Suprapubic skin (tissue), 4 donors: ENCODE results near the gene EGLN3. TPM values are rescaled to one million over a fixed set of nuclear protein-coding genes. Genes with fewer than 3 reads are reported as not detected.
"Not testable (repeated sequence)": the region's sequence is repeated elsewhere in the genome, so short reads cannot be mapped to it uniquely, and the experiment has no call there.

Experiments
- DNase-seq, 2 donors: peaks; one replicate each; pipeline ENCODE4 v3.0.0-alpha.2; 2019; ENCODE audit warnings: low spot score in 2 of 2
- H3K27ac ChIP-seq: fragments of 200-600 bp; sonication (generic); one replicate; pipeline ENCODE4 v1.5.1; 2019
- H3K27me3 ChIP-seq: fragments of 200-600 bp; sonication (generic); one replicate; pipeline ENCODE4 v1.5.1; 2019
- H3K36me3 ChIP-seq: fragments of 200-600 bp; sonication (generic); one replicate; pipeline ENCODE4 v1.5.1; 2019
- H3K4me1 ChIP-seq: fragments of 200-600 bp; sonication (generic); one replicate; pipeline ENCODE4 v1.5.1; 2019
- H3K4me3 ChIP-seq: fragments of 200-600 bp; sonication (generic); one replicate; pipeline ENCODE4 v1.5.1; 2019; ENCODE audit warnings: mild to moderate bottlenecking
- H3K9me3 ChIP-seq: fragments of 200-600 bp; sonication (generic); one replicate; pipeline ENCODE4 v1.5.1; 2019
- EP300 ChIP-seq: sonication (generic); formaldehyde crosslinking; IDR thresholded peaks from one replicate; pipeline ENCODE4 v1.6.1; 2017; ENCODE audit warnings: antibody characterized with exemption
- POLR2A ChIP-seq, 2 donors: fragments of 450-650 bp; IDR thresholded peaks; one replicate each; pipeline ENCODE4 v1.6.1; 2017; ENCODE audit warnings: antibody characterized with exemption in 2 of 2, mild to moderate bottlenecking in 2 of 2, moderate library complexity in 2 of 2
- POLR2AphosphoS5 ChIP-seq, 3 donors: sonication (generic); formaldehyde crosslinking; IDR thresholded peaks; one replicate each; pipeline ENCODE4 v1.6.1; 2017; ENCODE audit warnings: antibody characterized with exemption in 3 of 3
- WGBS: methylation state at CpG from one replicate; pipeline ENCODE4 v1.1.5; 2018; 5-methylcytosine and 5-hydroxymethylcytosine counted together
- total RNA-seq, 4 donors: library from RNA; depleted of rRNA; stranded (reverse); fragments of >200 nt; gene quantifications; one replicate each; pipeline ENCODE4 v1.1.0, GENCODE V29; 2016
- TF ChIP-seq, protein P1 (sequence below), 2 donors: fragments of 200-600 bp in 1 of 2; fragments of 450-650 bp in 1 of 2; sonication (generic) in 1 of 2; IDR thresholded peaks; one replicate each; pipeline ENCODE4 v1.5.1; 2016 to 2019; ENCODE audit warnings: antibody characterized with exemption in 2 of 2, mild to moderate bottlenecking in 1 of 2, moderate library complexity in 1 of 2

EGLN3 gene
- total RNA-seq, 4 donors from 2014 or later, result 37.8 to 203 (median 73.2) TPM

DNA sequence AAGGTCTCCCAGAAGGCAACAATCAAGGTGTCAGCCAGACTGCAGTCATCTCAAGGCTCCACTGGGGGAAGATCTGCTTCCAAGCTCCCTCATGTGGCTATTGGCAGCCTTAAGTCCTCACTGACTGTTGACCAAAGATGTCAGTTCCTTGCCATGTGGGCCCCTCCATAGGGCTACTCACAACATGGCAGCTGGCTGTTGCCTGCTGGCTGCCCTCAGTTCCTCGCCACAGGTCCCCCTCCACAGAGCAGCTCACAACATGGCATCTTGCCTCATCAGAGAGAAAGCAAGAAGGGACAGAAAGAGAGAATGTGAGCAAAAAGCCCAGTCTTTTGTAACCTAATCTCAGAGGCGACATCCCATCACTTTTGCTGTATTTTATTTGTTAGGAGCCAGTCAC, 34.4 kb upstream of the EGLN3 start:
- TF ChIP-seq, protein P1, sequence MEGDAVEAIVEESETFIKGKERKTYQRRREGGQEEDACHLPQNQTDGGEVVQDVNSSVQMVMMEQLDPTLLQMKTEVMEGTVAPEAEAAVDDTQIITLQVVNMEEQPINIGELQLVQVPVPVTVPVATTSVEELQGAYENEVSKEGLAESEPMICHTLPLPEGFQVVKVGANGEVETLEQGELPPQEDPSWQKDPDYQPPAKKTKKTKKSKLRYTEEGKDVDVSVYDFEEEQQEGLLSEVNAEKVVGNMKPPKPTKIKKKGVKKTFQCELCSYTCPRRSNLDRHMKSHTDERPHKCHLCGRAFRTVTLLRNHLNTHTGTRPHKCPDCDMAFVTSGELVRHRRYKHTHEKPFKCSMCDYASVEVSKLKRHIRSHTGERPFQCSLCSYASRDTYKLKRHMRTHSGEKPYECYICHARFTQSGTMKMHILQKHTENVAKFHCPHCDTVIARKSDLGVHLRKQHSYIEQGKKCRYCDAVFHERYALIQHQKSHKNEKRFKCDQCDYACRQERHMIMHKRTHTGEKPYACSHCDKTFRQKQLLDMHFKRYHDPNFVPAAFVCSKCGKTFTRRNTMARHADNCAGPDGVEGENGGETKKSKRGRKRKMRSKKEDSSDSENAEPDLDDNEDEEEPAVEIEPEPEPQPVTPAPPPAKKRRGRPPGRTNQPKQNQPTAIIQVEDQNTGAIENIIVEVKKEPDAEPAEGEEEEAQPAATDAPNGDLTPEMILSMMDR (IDR thresholded peaks at IDR 0.05), result no peak
- TF ChIP-seq EP300 (no peak), POLR2A (IDR thresholded peaks at IDR 0.05) (no peak), POLR2AphosphoS5 (IDR thresholded peaks at IDR 0.05) (no peak)
- Histone ChIP-seq H3K36me3 (no peaks in the 10 kb centered on the region), H3K27ac (no peak overlapping the region), H3K9me3 (no peaks in the 10 kb centered on the region), H3K4me3 (no peak overlapping the region), H3K4me1 (peaks cover 9% of the 10 kb centered on the region), H3K27me3 (no peaks in the 10 kb centered on the region)
- 95% methylated on average over 2 of the region's 2 CpGs for WGBS
- no peak for DNase-seq

DNA sequence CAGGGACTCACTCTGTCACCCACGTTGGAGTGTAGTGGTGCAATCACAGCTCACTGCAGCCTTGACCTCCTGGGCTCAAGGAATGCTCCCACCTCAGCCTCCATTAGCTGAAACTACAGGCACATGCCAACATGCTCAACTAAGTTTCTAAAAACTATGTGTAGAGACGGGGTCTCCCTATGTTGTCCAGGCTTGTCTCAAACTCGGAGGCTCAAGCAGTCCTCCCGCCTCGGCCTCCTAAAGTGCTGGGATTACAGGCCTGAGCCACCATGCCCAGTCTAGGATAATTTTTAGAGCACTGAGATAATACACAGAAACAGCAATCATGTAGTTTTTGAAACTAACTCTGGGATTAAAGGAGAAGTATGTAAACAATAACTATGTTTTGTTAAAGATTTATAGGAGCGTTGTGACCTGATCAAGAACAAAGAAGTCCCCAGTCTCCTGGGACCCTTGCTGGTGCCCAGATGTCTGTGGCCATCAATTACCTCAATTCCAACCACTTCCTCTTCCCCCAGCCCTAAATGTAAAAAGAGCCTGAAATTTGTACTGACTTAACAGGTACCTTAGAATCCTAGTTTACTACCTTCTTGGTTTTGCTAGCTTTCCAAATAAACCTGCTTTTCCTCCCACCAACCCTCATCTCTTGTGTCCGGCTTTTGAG, 28.9 kb upstream of the EGLN3 start:
- Histone ChIP-seq H3K36me3 (no peaks in the 10 kb centered on the region), H3K4me1 (no peaks in the 10 kb centered on the region), H3K9me3 (no peaks in the 10 kb centered on the region), H3K4me3 (no peak overlapping the region), H3K27me3 (no peaks in the 10 kb centered on the region), H3K27ac (no peak overlapping the region)
- TF ChIP-seq POLR2A (IDR thresholded peaks at IDR 0.05) (no peak), EP300 (no peak), POLR2AphosphoS5 (IDR thresholded peaks at IDR 0.05) (no peak)
- TF ChIP-seq, protein P1 (IDR thresholded peaks at IDR 0.05), result no peak
- no peak for DNase-seq
- WGBS, result 86% methylated on average over 7 of the region's 7 CpGs

DNA sequence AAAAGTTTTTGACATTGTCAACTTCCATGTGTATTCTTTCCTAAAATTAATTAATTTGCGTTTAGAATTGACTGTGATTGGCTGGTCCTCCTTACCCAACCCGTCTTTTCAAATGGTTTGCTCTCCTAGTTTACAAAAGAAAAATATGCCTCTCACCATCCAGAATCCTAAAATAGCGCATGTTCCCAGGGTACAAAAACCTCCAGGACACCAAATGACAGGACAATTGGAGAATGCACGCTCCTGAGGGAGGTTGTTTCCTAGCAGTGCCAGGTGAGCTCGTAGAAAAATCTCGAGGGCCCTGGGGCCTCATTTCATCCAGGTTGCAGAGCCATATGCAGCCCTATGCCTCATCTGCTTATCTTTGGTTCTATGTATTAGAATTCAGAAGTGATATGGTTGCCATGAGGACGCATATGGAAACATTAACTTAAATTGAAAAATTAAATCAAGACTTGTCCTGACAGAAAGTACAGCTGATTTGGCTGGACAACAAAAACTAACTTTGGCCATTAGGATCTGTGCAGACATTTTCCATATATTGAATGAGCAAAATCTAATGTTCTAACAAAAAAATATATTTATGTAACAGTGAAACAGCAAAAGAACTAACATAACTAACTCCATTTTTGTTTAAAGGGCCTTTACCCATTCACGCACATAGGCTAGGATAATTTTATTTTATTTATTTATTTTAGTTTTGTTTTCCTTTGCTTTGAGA, 28.2 kb upstream of the EGLN3 start:
- 80% methylated on average over 8 of the region's 8 CpGs for WGBS
- DNase-seq, result no peak
- Histone ChIP-seq H3K27ac (no peak overlapping the region), H3K27me3 (no peaks in the 10 kb centered on the region), H3K9me3 (no peaks in the 10 kb centered on the region), H3K36me3 (no peaks in the 10 kb centered on the region), H3K4me1 (no peaks in the 10 kb centered on the region), H3K4me3 (no peak overlapping the region)
- TF ChIP-seq EP300, result no peak
- TF ChIP-seq, protein P1 (IDR thresholded peaks at IDR 0.05), result no peak
- no peak for TF ChIP-seq POLR2AphosphoS5 (IDR thresholded peaks at IDR 0.05)

DNA sequence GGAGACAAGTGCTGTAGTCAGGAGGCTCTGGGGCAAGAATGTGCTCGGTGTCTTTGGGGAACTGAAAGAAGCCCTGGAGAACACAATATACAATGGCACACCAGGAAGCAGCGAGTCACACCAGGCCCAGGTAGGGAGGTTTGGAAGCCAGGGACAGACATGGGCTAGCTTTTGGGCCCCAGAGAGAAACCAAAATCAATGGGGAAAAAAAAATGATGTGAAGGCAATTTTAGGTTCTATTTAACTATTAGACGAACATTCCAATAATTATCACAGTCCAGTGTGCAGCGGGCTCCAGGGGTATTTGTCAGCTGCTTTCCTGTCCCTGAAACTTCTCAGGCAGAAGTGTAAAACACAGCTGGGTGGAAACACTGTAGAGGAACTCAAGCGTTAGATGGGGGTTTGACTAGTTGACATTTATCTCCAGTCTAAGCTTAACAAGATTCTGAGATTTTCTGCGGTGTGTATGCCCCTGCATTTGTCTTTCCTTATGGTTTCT, 21.8 kb upstream of the EGLN3 start:
- 86% methylated on average over 6 of the region's 6 CpGs for WGBS
- TF ChIP-seq POLR2AphosphoS5 (IDR thresholded peaks at IDR 0.05), result no peak
- no peak for TF ChIP-seq POLR2A (IDR thresholded peaks at IDR 0.05)
- TF ChIP-seq, protein P1 (IDR thresholded peaks at IDR 0.05), result no peak
- no peak for TF ChIP-seq EP300
- H3K36me3 ChIP-seq, result no peaks in the 10 kb centered on the region

DNA sequence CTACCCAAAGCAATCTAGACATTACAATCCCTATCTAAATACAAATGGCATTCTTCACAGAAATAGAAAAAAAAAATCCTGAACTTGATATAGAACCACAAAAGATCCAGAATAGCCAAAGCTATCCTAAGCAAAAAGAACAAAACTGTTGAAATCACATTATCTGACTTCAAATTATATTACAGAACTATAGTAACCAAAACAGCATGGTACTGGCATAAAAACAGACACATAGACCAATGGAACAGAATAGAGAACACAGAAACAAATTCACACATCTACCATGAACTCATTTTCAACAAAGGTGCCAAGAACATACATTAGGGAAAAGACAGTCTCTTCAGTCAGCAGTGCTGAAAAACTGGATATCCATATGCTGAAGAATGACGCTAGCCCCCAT, 19.0 kb upstream of the EGLN3 start:
- H3K4me1 ChIP-seq, H3K4me3 ChIP-seq, H3K27ac ChIP-seq, H3K36me3 ChIP-seq, H3K9me3 ChIP-seq, H3K27me3 ChIP-seq, DNase-seq: not testable (repeated sequence)
- 92% methylated on average over 1 of the region's 1 CpG for WGBS

More for the DNA sequence above, 21.8 kb upstream of the EGLN3 start:
- no peak for DNase-seq
- H3K4me1 ChIP-seq, result no peaks in the 10 kb centered on the region
- no peak overlapping the region for H3K27ac ChIP-seq
- H3K4me3 ChIP-seq, result no peak overlapping the region
- H3K9me3 ChIP-seq, result no peaks in the 10 kb centered on the region
- H3K27me3 ChIP-seq, result no peaks in the 10 kb centered on the region
